WI38 (cell line): Measurements from ENCODE around the gene ARL4A.

Source experiments
- H3K4me3 ChIP-seq: 2 replicates; pipeline ENCODE4 v1.5.1; 2011; ENCODE audit warnings: low read depth, mild to moderate bottlenecking, control low read depth, low read length
- CTCF ChIP-seq: IDR thresholded peaks from 2 replicates; pipeline ENCODE4 v1.5.1; 2012; ENCODE audit warnings: low read depth, mild to moderate bottlenecking, control low read depth, low read length

The ARL4A gene

GRCh38 chr7:12722136-12722535 lies 34.7 kb downstream of the ARL4A start:
- H3K4me3 ChIP-seq: no peak overlapping the region
- no peak for TF ChIP-seq CTCF

- no peak overlapping the region for H3K4me3 ChIP-seq
- no peak for TF ChIP-seq CTCF
These were observed 35.5 kb downstream of the ARL4A start for GRCh38 chr7:12722636-12723605.

GRCh38 chr7:12725575-12726316 lies 38.3 kb downstream of the ARL4A start:
- no peak for TF ChIP-seq CTCF
- H3K4me3 ChIP-seq: no peak overlapping the region

- TF ChIP-seq CTCF: no peak
These were observed 39.5 kb downstream of the ARL4A start for GRCh38 chr7:12726908-12727307.

GRCh38 chr7:12727455-12728191 lies 40.2 kb downstream of the ARL4A start:
- TF ChIP-seq CTCF: no peak

More at GRCh38 chr7:12726908-12727307, 39.5 kb downstream of the ARL4A start:
- no peak overlapping the region for H3K4me3 ChIP-seq

GRCh38 chr7:12728192-12728538 lies 40.7 kb downstream of the ARL4A start:
- TF ChIP-seq CTCF: no peak
- H3K4me3 ChIP-seq: no peak overlapping the region

More at GRCh38 chr7:12727455-12728191, 40.2 kb downstream of the ARL4A start:
- H3K4me3 ChIP-seq: no peak overlapping the region
